GM21717 (cell line): Measurements from ENCODE around the gene AOC3.
"Not testable (repeated sequence)": the region's sequence is repeated elsewhere in the genome, so short reads cannot be mapped to it uniquely, and the experiment has no call there.

Experiments used
- ATAC-seq: cut with Tn5 transposase; IDR thresholded peaks from one replicate; pipeline ENCODE4 v1.9.1; 2021; ENCODE audit warnings: mild to moderate bottlenecking, moderate library complexity; ENCODE audit not compliant: unreplicated experiment

AOC3 gene

DNA sequence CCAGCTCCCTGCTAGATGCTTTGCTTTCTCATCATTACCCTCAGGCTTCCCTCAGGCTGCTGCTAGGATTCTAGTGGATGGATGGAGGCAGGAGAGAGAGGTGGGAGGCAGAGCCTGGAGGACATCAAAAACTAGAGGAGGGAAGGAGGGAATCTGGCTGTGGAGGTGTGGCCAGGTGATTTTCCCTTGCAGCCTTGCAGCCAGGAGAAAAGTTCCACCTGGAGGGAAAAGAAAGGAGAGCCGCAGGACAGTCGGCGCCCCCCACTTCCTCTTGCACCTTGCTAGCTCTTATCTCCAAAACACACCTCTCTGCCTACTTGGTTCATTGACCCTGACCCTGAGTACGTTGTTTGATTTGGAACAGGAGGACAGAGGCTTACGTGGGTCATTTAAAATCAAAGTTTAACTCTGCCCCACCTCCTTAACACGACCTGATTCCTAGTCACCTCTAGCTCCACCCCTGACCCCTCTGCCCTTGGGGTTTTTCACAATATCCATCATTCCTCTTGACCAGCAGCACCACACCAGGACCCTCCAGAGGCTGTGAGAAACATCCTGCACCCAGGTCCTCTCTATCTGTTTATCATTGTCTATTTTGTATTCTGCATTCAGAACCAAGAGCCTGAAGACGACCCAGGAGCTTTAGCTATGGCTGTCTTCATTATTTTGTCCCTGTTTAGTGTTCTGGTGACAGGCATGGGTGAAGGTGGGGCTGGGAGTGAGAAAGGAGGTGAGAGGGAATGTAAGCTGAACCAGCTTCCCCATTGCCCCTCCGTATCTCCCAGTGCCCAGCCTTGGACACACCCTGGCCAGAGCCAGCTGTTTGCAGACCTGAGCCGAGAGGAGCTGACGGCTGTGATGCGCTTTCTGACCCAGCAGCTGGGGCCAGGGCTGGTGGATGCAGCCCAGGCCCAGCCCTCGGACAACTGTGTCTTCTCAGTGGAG lies 15.9 kb downstream of the AOC3 start:
- no peak for ATAC-seq

DNA sequence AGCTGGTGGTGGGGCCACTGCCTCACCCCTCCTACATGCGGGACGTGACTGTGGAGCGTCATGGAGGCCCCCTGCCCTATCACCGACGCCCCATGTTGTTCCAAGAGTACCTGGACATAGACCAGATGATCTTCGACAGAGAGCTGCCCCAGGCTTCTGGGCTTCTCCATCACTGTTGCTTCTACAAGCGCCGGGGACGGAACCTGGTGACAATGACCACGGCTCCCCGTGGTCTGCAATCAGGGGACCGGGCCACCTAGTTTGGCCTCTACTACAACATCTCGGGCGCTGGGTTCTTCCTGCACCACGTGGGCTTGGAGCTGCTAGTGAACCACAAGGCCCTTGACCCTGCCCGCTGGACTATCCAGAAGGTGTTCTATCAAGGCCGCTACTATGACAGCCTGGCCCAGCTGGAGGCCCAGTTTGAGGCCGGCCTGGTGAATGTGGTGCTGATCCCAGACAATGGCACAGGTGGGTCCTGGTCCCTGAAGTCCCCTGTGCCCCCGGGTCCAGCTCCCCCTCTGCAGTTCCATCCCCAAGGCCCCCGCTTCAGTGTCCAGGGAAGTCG lies 16.8 kb downstream of the AOC3 start:
- not testable (repeated sequence) for ATAC-seq

DNA sequence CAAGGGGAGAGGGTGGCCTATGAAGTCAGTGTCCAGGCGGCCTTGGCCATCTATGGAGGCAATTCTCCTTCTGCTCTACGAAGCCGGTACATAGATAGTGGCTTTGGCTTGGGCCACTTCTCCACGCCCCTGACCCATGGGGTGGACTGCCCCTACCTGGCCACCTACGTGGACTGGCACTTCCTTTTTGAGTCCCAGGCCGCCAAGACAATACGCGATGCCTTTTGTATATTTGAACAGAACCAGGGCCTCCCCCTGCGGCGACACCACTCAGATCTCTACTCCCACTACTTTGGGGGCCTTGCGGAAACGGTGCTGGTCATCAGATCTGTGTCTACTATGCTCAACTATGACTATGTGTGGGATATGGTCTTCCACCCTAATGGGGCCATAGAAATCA lies 17.3 kb downstream of the AOC3 start:
- no peak for ATAC-seq

DNA sequence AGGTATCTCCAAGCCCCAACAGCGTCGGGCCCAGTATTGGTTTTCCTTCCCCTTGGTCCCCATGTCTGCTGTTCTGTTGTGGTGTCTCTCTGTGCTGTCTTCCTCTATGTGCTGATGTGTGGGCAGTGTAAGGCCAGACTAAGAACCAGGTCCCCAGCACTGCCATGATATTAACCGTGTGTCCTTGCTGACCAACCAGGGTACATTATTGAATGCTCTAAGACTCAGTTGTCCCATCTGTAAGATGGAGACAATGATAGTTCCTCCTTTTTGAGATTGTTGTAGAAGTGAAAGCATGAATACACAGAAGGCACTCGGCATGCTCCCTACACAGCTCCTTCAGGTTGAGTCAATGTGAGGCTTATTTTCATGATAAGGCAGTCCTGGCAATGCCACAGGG lies 20.6 kb downstream of the AOC3 start:
- no peak for ATAC-seq

DNA sequence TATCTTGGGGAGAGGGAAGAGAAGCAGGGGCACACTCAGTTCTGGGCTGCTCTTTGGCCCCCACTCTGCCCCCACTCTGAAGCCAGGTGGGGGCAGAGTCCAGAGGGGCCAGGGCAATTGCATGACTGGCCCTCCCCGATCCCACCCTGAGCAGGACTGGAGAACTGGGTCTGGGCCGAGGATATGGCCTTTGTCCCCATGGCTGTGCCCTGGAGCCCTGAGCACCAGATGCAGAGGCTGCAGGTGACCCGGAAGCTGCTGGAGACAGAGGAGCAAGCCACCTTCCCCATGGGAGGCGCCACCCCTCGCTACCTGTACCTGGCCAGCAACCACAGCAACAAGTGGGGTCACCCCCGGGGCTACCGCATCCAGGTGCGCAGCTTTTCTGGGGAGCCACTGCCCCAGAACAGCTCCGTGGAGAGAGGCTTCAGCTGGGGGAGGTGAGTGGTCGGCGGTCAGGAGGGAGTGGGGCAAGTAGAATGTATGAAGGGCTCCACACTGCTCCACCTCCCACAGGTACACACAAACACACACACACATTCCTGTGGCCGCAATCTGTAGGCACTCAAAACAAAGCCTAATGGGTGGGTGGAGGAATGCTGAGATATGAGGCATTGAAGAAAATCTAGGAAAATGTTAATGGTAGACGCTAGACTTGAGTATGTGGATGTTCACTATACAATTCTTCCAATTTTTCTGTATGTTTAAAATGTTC lies 21.4 kb downstream of the AOC3 start:
- no peak for ATAC-seq

DNA sequence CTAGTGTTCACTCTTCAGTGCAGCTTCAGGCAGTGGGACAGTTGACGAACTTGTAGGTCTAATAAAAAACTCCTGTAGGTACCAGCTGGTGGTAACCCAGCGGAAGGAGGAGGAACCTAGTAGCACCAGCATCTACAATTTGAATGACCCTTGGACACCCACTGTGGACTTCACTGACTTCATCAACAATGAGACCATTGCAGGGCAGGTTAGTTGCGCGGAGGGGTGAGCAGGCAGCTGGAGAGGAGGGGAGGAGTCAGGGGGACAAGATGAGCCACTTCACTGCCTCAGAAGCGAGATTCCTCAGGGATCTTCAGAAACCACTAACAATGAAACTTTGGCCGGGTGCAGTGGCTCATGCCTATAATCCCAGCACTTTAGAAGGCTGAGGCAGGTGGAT lies 22.3 kb downstream of the AOC3 start:
- ATAC-seq = no peak

DNA sequence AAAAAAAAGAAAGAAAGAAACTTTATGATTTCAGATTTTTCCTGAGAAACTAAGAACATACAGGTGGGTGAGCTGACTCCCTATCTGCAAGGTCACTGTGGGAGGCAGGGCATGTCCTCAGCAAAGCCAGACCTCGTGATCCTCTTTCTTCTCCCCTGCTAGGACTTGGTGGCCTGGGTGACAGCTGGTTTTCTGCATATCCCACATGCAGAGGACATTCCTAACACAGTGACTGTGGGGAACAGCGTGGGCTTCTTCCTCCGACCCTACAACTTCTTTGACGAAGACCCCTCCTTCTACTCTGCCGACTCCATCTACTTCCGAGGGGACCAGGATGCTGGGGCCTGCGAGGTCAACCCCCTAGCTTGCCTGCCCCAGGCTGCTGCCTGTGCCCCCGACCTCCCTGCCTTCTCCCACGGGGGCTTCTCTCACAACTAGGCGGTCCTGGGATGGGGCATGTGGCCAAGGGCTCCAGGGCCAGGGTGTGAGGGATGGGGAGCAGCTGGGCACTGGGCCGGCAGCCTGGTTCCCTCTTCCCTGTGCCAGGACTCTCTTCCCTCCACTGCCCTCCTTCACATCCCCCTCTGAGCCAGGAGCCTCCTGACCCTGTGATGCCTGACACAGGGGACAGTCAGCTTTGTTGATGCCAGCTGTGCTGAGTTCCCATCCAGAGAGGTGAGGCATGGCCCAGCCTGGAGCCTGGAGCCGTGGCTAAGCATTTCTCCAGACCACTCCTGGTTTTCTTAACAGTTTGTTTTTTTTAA lies 23.1 kb downstream of the AOC3 start:
- not testable (repeated sequence) for ATAC-seq

DNA sequence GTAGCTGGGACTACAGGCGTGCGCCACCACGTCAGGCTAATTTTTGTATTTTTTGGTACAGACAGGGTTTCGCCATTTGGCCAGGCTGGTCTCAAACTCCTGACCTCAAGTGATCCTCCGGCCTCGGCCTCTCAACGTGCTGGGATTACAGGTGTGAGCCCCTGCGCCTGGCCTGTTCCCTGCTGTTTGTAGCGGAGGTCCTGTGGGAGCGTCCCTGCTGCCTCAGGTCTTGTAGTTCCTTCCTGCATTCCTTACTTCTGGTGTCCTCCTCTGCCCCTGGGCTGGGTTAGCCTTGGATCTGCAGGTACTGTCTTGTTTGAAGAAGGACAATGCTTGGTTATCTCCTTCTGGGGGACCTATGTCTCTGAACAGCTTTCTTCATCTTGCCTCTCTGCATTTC lies 26.0 kb downstream of the AOC3 start:
- no peak for ATAC-seq

DNA sequence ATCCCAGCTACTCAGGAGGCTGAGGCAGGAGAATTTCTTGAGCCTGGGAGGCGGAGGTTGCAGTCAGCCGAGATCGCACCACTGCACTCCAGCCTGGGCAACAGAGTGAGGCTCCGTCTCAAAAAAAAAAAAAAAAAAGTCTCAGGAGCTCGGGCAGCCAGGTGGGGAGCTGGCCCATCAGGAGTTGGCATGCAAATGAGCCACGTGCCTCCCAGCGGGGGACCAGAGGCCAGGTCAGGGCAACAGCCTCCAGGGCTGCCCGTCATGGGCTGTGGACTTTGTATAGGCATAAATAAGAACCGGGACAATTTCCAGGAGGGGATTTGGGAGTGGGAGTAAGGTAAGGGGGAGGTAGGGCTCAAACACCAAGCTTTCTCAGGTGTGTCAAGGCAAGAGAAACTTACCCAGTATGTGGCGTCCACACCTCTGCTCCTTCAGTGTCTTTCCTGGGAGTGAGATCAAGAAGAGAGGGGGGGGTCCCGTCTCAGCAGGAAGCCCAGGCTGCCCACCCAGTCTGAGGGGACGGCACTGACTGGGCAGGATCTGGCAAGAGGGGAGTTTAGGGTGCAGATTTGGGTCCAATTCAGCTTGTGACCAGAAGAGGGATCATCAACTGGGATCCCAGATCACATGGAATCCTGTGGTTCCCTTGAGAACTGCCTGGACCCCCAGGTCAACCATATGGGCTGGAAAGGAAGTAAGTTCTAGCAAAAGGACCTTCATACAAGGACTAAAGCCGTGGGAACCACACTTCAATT lies 27.3 kb downstream of the AOC3 start:
- no peak for ATAC-seq

DNA sequence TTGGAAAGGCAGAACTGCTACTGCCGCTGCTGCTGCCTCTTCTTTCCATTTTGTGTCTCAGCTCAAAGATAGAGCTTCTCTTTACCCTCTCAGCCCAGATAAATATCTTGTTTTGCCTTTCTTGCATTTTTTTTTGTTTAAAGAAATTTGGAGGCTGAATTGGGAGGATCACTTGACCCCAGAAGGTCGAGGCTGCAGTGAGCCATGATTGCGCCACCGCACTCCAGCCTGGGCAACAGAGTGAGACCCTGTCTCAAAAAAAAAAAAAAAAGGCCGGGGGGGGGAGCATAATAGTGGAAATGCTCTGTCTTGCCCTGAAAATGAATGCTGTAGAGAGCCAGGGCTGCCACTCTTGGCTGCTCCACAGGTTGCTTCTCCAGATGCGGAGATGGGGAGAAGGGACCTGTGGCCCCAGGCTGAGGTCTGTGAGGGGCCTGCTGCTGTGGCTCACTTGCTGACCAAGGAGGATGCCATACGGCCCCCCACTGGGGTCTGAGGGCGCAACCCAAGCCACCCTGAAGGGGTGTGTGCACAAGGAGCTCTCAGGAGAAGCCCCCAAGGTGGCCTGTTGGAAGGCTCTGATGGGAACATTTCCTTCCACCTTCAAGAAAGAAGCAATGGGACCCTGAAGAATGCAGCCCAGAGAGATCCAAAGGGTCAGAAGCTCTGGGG lies 28.1 kb downstream of the AOC3 start:
- no peak for ATAC-seq

DNA sequence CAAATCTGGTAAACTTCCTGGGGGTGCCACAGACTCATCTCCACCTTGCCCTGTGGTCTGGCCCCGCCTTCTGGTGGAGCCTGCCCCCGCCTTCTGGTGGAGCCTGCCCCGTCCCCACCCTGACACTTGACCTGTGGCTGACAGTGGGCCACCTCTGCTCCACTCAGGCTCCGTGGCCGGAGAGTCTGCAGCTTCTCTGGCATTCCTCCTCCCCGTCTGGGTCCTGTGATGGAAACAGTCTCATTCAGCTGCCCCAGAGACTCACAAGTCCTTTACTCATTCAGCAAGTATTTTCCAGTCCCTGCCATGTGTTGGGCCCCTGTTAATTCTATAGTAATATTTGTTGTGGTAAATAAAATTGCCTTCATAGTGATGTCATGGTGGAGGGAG lies 28.6 kb downstream of the AOC3 start:
- ATAC-seq = no peak

DNA sequence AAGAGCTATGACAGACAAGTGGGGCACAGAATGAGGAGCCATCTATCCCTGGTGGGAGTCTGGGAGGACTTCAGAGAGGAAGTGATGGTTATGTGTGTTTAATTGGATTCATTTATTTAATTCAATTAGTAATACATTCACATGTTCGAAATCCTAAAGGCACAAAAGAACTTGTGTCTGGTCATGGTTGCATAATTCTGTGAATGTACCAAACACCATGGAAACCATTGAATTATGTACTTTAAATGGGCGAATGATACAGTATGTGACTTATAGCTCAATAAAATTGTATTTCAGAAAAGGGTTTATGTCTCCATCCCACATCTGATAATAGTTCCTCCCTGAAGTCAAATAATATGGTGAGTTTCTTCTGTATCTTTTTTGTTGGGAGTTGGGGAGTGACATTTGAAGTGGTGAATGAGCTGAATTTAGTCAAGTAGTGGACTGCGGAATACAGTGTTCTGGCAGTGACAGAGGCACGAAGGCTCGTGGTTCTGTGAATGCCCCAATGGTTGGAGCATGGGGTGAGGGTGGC lies 29.8 kb downstream of the AOC3 start:
- ATAC-seq = no peak

DNA sequence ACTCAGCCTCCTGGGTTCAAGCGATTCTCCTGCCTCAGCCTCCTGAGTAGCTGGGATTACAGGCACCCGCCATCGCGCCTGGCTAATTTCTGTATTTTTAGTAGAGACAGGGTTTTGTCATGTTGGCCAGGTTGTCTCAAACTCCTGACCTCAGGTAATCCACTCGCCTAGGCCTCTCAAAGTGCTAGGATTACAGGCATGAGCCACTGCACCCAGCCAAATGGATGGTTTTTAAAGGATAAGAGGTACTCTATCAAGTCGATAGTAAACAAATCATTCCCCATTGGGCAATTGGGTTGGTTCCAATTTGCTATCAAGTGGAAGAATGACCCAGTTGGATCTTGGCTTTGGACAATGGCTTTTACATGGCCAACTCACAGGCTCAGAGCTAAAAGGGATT lies 30.7 kb downstream of the AOC3 start:
- not testable (repeated sequence) for ATAC-seq

DNA sequence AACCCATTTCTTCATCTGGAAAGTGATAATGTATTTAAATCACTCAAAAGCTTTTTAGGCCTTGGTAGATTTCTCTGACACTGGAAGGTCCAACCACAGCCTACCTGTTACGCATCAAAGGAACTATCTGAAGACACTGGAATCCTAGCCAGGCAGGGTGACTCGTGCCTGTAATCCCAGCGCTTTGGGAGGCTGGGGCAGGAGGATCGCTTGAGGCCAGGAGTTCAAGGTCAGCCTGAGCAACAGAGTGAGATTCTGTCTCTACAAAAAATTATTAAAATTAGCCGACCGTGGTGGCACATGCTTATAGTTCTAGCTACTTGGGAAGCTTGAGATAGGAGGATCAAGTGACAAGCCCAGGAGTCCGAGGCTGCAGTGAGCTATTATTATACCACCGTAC lies 31.2 kb downstream of the AOC3 start:
- ATAC-seq = no peak

DNA sequence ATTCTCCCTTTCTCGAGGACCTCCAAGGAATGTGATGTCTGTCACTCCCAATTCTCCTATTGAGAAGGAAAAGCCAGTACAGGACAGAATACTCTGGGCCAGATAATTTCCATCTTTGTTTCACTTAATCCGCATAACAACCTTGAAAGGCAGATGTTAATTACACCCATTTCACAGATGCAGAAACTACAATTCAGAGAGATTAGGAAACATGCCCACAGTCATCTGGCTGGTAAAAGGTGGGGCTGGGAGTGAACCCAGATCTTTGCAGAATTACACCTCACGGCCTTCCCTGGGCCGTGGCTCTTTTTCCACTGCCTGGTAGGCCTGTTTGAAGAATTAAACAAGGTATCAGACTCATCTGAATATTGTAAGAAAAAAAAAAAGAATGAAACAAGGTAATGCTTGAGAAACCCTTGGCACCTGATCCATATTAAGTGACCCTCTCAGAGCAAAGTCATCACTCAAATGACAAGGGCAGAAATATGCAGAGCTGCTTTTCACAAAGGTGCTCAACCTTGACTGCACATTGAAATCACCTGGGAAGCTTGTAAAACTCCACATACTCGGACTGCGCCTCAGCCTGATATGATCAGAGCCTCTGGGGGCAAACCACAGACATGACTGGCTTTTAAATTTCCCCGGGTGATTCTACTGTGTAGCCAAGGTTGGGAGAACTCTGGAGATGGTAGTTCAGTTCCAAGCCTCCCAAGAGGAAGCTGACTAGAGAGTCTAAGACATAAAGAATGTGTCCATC lies 33.0 kb downstream of the AOC3 start:
- ATAC-seq = no peak

DNA sequence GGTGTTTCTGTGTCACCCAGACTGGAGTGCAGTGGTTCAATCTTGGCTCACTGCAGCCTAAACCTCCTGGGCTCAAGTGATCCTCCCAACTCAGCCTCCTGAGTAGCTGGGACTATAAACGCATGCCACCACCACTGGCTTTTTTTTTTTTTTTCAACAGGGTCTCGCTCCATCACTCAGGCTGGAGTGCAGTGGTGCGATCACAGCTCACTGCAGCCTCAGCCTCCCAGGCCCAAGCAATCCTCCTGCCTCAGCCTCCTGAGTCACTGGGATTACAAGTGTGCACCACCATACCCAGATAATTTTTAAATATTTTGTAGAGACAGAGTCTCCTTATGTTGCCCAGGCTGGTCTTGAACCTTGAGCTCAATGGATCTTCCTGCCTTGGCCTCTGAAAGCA lies 34.8 kb downstream of the AOC3 start:
- not testable (repeated sequence) for ATAC-seq

DNA sequence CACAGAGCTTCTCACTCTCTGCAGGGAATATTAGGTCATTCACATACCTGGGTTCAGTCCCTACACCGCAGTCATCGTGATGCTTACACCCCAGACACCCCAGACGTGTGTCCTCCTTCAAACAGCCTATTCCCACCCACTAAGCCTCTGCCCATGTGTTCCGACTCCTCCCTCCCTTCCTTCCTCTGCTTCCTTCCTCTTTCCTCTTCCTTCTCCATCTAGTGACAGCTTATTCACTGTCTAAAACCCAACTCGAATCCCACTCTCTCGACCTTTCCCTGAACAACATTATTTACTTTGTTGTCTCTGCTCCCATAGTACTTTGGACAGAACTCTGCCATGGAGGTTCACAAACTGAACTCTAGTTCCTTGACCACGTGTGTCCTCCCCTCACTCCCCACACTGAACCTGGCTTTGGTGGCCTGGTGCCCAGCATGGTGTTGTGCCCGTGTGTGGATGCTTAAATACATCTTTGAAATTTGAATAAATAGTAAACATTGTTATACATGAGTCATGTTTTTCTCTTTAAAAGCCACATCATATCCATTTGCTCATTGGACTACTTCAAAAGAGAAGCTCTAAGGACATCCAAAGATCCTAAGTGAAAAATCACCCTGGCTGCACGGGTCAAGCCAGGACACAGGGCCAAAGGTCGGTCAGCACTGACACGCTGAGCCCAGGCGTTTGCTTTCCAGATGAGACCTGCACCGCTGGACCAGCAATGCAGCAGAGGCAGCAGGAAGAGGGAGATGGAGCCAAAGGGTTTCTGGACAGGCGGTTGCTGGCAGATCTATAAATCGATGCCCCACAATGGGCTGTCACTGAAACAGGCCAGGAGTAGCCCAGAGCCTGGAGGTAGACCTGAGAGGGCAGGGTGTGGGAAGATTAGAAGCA lies 35.5 kb downstream of the AOC3 start:
- ATAC-seq = no peak

DNA sequence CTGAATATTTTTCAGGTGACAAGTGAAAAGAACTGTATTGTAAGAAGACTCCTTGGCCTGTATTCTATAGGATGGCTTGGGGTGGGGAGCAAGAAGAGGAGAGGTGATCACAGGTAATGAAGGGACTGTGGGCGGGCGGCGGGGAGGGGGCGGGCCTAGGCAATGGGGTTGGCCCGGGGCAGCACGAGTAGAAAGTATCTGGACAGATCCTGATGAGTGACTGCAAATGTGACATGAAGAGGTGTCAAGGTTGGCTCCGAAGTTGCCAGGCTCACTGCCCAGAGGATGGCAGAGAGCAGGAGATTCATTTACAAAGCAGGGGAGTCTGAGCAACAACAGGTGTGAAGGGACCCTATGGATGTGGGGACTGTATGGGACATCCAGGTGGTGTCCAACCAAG lies 38.8 kb downstream of the AOC3 start:
- no peak for ATAC-seq
